Cardiac muscle cell (in vitro differentiated cells and primary cell): ENCODE data around the gene LNX1. TPM values are rescaled to one million over a fixed set of nuclear protein-coding genes. Genes with fewer than 3 reads are reported as not detected.

Source experiments
- DNase-seq, 2 donors: peaks; one replicate each; pipeline versions ENCODE4 v3.0.0 to v3.0.0-alpha.2; 2010 to 2017; ENCODE audit warnings: low read depth in 1 of 2, low spot score in 1 of 2
- H3K27ac ChIP-seq: fragments of 200-600 bp; sonication (generic); 2 replicates; pipeline ENCODE4 v1.5.1; 2016
- H3K27me3 ChIP-seq: fragments of 200-600 bp; sonication (generic); 2 replicates; pipeline ENCODE4 v1.6.0; 2016; ENCODE audit warnings: control low read depth
- H3K36me3 ChIP-seq: fragments of 200-600 bp; sonication (generic); 2 replicates; pipeline ENCODE4 v1.5.1; 2016; ENCODE audit warnings: control low read depth
- H3K4me1 ChIP-seq: fragments of 200-600 bp; sonication (generic); 2 replicates; pipeline ENCODE4 v1.8.1; 2017; ENCODE audit warnings: low read depth, mild to moderate bottlenecking, mixed run types
- H3K4me3 ChIP-seq: fragments of 200-600 bp; sonication (generic); 2 replicates; pipeline ENCODE4 v1.5.1; 2016; ENCODE audit warnings: mild to moderate bottlenecking
- H3K9me3 ChIP-seq: fragments of 200-600 bp; sonication (generic); 2 replicates; pipeline ENCODE4 v1.5.1; 2017; ENCODE audit warnings: low read depth, mild to moderate bottlenecking, control low read depth
- polyA plus RNA-seq: library from polyadenylated mRNA; unstranded; fragments of >200 nt; fragmentation: Nextera tagmentation; extraction: Ambion mirVana; gene quantifications from 2 replicates; pipeline ENCODE4 v1.2.1, GENCODE V29; 2016
- total RNA-seq: library from RNA; depleted of rRNA; stranded (reverse); fragments of >200 nt; gene quantifications from 2 replicates; pipeline ENCODE4 v1.2.3, GENCODE V29; 2016
- TF ChIP-seq, protein P1 (sequence below): IDR thresholded peaks from 2 replicates; pipeline ENCODE4 v1.5.1; 2012; ENCODE audit warnings: low read depth, mild to moderate bottlenecking, low read length

The LNX1 gene
- total and polyA plus RNA-seq, 2 experiments from 2014 or later = 1.1 to 2.0 TPM

DNA sequence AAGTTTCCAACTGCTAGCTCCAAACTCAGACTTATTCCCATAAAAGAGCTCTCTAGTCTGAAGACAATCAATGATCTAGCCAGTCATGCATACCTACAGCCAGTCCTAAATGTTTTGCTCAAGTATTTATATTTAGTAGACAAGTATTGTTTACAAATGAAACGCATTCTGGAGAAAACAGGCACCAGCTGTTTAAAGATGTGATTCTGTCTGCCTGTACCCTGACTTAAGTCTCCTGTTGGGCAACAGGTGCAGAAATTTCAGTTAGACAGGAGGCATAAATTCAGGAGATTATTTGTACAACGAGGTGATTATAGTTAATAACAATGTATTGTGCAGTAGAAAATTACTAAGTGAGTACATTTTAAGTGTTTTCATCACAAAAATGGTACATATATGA is 28.9 kb downstream of the LNX1 start:
- H3K9me3 ChIP-seq = no peaks in the 10 kb centered on the region
- no peak overlapping the region for H3K4me3 ChIP-seq
- H3K36me3 ChIP-seq = no peaks in the 10 kb centered on the region
- H3K4me1 ChIP-seq = peaks cover 3% of the 10 kb centered on the region
- no peaks in the 10 kb centered on the region for H3K27me3 ChIP-seq
- H3K27ac ChIP-seq = no peak overlapping the region
- TF ChIP-seq, protein P1, sequence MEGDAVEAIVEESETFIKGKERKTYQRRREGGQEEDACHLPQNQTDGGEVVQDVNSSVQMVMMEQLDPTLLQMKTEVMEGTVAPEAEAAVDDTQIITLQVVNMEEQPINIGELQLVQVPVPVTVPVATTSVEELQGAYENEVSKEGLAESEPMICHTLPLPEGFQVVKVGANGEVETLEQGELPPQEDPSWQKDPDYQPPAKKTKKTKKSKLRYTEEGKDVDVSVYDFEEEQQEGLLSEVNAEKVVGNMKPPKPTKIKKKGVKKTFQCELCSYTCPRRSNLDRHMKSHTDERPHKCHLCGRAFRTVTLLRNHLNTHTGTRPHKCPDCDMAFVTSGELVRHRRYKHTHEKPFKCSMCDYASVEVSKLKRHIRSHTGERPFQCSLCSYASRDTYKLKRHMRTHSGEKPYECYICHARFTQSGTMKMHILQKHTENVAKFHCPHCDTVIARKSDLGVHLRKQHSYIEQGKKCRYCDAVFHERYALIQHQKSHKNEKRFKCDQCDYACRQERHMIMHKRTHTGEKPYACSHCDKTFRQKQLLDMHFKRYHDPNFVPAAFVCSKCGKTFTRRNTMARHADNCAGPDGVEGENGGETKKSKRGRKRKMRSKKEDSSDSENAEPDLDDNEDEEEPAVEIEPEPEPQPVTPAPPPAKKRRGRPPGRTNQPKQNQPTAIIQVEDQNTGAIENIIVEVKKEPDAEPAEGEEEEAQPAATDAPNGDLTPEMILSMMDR = no peak
- DNase-seq = no peak

- DNase-seq = no peak
- no peak overlapping the region for H3K27ac ChIP-seq
- TF ChIP-seq, protein P1 = no peak
Measured at GRCh38 chr4:53559021-53559620, 32.2 kb downstream of the LNX1 start.

GRCh38 chr4:53558065-53558801 is 33.1 kb downstream of the LNX1 start:
- H3K36me3 ChIP-seq = no peaks in the 10 kb centered on the region
- H3K4me3 ChIP-seq = no peak overlapping the region
- peak in 1 of 2 donors; percentile 68 for DNase-seq
- no peak overlapping the region for H3K27ac ChIP-seq
- H3K27me3 ChIP-seq = no peaks in the 10 kb centered on the region
- H3K9me3 ChIP-seq = no peaks in the 10 kb centered on the region
- TF ChIP-seq, protein P1 = no peak
- no peaks in the 10 kb centered on the region for H3K4me1 ChIP-seq

More at GRCh38 chr4:53559021-53559620, 32.2 kb downstream of the LNX1 start:
- Histone ChIP-seq H3K4me1 (no peaks in the 10 kb centered on the region), H3K9me3 (no peaks in the 10 kb centered on the region), H3K36me3 (no peaks in the 10 kb centered on the region), H3K4me3 (no peak overlapping the region), H3K27me3 (no peaks in the 10 kb centered on the region)

GRCh38 chr4:53557669-53558064 is 33.6 kb downstream of the LNX1 start:
- Histone ChIP-seq H3K4me3 (no peak overlapping the region), H3K27ac (no peak overlapping the region), H3K9me3 (no peaks in the 10 kb centered on the region), H3K36me3 (no peaks in the 10 kb centered on the region), H3K4me1 (no peaks in the 10 kb centered on the region), H3K27me3 (no peaks in the 10 kb centered on the region)
- TF ChIP-seq, protein P1 = no peak
- DNase-seq = no peak

DNA sequence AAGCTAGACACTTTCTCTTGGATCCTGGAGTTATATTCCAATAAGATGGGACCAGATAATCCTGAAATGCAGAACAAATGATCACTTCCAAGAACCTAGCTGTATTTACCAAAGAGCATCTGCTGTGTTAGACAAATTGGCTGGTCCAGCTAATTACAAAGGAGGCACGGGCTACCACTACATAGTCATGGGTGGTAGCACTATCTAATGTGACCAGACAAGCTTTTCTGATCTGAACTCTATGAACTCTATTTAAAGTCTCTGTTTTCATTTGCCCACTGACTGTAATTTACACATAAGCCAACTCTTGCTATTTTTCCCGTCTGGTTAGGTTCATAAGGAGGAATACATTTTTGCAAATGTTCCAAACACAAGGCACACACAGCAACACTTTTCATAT is 34.6 kb downstream of the LNX1 start:
- Histone ChIP-seq H3K36me3 (no peaks in the 10 kb centered on the region), H3K4me1 (no peaks in the 10 kb centered on the region), H3K27me3 (no peaks in the 10 kb centered on the region), H3K9me3 (no peaks in the 10 kb centered on the region), H3K27ac (no peak overlapping the region), H3K4me3 (no peak overlapping the region)
- TF ChIP-seq, protein P1 = no peak
- no peak for DNase-seq
